ENCODE results near the gene UPF1. TPM values are rescaled to one million over a fixed set of nuclear protein-coding genes. Genes with fewer than 3 reads are reported as not detected.

Gene UPF1
- total and polyA plus RNA-seq, 11 donors: 27.5 to 84.4 (median 38.3) TPM

- Histone ChIP-seq H3K4me3 (peak overlapping the region in 11 of 12 donors; percentile 31 to 64 (median 53)), H3K27ac (peak overlapping the region in 2 of 12 donors; percentile 2 to 45), H3K9me3 (no peaks in the 10 kb centered on the region), H3K36me3 (peaks cover 0 to 17% (median 10%) of the 10 kb centered on the region in 9 donors), H3K27me3 (peaks cover 0 to 26% (median 12%) of the 10 kb centered on the region in 9 donors), H3K4me1 (peaks cover 0 to 33% (median 13%) of the 10 kb centered on the region in 12 donors)
- peak in 3 of 4 donors; percentile 36 to 55 (median 44) for ATAC-seq
- peak in 2 of 5 donors; percentile 46 to 48 for DNase-seq
- 0 to 1% (median 1%) methylated on average over 34 to 72 of the region's 72 CpGs for WGBS, 4 donors
- TF ChIP-seq CTCF (IDR thresholded peaks at IDR 0.05): peak in 9 of 12 donors; percentile 12 to 51 (median 27)
- no peak for TF ChIP-seq POLR2A (IDR thresholded peaks at IDR 0.05)
- intact Hi-C loops (cut with DNase I): loop anchor here in 2 of 10 donors (10.0 kb wide), 1 partner anchor 90 kb away; no protein-coding TSS in a partner anchor
Observed at GRCh38 chr19:18895038-18895823, 63.5 kb downstream of the UPF1 start.

GRCh38 chr19:18895824-18896341 is 64.1 kb downstream of the UPF1 start, which contains the start of gene CERS1:
TSS of gene CERS1 (minus strand) at chr19:18896158. CDS start at chr19:18896072, 86 bp downstream.
- Histone ChIP-seq H3K4me1 (peaks cover 0 to 33% (median 13%) of the 10 kb centered on the region in 12 donors), H3K4me3 (peak within 1 kb of the TSS in 11 of 12 donors; percentile 31 to 64 (median 53)), H3K27ac (peak within 1 kb of the TSS in 2 of 12 donors; percentile 2 to 45), H3K27me3 (peaks cover 0 to 26% (median 12%) of the 10 kb centered on the region in 9 donors), H3K36me3 (peaks cover 0 to 22% (median 16%) of the 10 kb centered on the region in 9 donors), H3K9me3 (no peaks in the 10 kb centered on the region)
- WGBS, 4 donors: 1 to 2% (median 1%) methylated on average over 22 to 89 of the region's 89 CpGs
- intact Hi-C loops (cut with DNase I): loop anchor here in 2 of 10 donors (10.0 kb wide), 1 partner anchor 89 kb away; no protein-coding TSS in a partner anchor
- no peak for TF ChIP-seq CTCF (IDR thresholded peaks at IDR 0.05)
- no peak for TF ChIP-seq POLR2A (IDR thresholded peaks at IDR 0.05)
- ATAC-seq (no peak), DNase-seq (peak in 1 of 5 donors; percentile 17)

DNA sequence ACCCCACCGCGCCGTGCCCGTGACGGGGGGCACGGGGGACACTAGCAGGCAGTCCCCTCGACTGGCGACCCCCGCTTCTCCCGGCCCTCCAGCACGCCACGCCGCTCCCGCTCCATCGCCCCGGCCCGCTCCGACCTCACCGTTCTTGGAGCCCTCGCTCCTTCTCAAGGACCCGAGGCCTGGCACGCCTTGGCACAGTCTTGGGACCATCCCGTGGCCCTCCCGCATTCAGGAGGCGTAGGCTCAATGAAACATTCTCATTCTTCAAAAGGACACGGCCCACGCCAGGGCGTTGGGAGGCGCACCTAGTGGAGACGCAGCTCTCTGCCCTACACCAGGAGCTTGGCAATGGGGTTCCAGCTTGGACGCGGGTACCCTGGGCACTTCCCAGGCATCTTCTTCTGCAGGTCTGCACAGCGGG is 64.7 kb downstream of the UPF1 start:
- peaks cover 0 to 33% (median 13%) of the 10 kb centered on the region in 12 donors for H3K4me1 ChIP-seq
- intact Hi-C loops (cut with DNase I): loop anchor here in 2 of 10 donors (10.0 kb wide), 1 partner anchor 88 kb away; no protein-coding TSS in a partner anchor
- ATAC-seq: no peak
- 18 to 41% (median 27%) methylated on average over 17 to 33 of the region's 33 CpGs for WGBS, 4 donors
- no peak overlapping the region for H3K27ac ChIP-seq
- peaks cover 0 to 26% (median 12%) of the 10 kb centered on the region in 9 donors for H3K27me3 ChIP-seq
- peaks cover 0 to 27% (median 20%) of the 10 kb centered on the region in 9 donors for H3K36me3 ChIP-seq
- peak overlapping the region in 6 of 12 donors; percentile 25 to 53 (median 28) for H3K4me3 ChIP-seq
- peak in 1 of 5 donors; percentile 20 for DNase-seq
- no peaks in the 10 kb centered on the region for H3K9me3 ChIP-seq
- TF ChIP-seq POLR2A (IDR thresholded peaks at IDR 0.05) (no peak), CTCF (IDR thresholded peaks at IDR 0.05) (no peak)

Measured in heart left ventricle (tissue), 16 donors.